ENCODE measurements around the gene CTNNAL1.

The CTNNAL1 gene

DNA sequence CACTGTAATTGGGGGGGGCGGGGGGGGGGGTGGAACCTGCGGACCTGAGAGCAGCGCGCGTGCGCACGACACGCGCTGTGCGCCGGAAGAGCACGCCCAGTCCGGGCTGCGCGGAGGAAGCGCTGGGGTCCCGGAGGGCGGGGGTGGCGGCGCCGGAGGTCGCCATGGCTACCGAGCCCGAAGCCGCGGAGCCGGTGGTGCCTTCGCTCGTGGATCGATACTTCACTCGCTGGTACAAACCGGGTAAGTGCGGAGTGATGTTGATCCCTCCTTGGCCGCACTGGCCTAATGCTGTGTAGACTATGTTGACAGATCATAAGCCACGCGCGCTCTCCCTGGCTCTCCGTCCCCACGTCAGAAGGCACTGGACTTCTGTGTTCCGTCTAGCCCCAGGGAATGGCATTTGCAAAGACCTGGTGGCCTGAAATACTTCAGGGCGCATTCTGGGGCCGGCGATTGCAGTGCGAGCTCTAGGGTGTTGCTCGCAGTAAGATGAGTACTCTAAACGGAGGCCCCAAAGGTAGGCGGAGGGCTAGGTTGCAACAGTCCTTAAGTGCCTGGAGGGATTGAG lies 78.9 kb downstream of the CTNNAL1 start, which contains the start of gene ABITRAM:
TSS of gene ABITRAM (plus strand) at position 78 of the 571 bp plus-strand sequence. CDS start at position 165, 87 bp downstream.
- H3K23ac ChIP-seq (ENCODE audit: low read length): no peak within 1 kb of the TSS
- no peaks in the 10 kb centered on the region for H3K9me3 ChIP-seq (ENCODE audit: insufficient read depth, low read depth, low read length)
- H3K14ac ChIP-seq (ENCODE audit: low read length): peak within 1 kb of the TSS; percentile 64
- H2AK5ac ChIP-seq (ENCODE audit: low read length): no peak within 1 kb of the TSS
- H3K4me2 ChIP-seq (ENCODE audit: low read length): peak within 1 kb of the TSS; percentile 84
- peak within 1 kb of the TSS; percentile 70 for H4K91ac ChIP-seq (ENCODE audit: low read depth, low read length)
- H3K27me3 ChIP-seq (ENCODE audit: insufficient read depth, low read length): no peaks in the 10 kb centered on the region
- peaks cover 0 to 7% of the 10 kb centered on the region in 2 experiments for H3K4me1 ChIP-seq (ENCODE audit: control insufficient read depth in 1 of 2, insufficient read depth in 2 of 2, low read length in 2 of 2)
- peak within 1 kb of the TSS; percentile 17 for H3K4ac ChIP-seq (ENCODE audit: low read depth, low read length)
- peak within 1 kb of the TSS; percentile 73 for H2BK5ac ChIP-seq (ENCODE audit: low read depth, low read length, poor library complexity)
- no peak within 1 kb of the TSS for H2BK12ac ChIP-seq (ENCODE audit: low read length)
- peak; percentile 56 to 76 for DNase-seq
- H2BK120ac ChIP-seq (ENCODE audit: insufficient read depth, low read length, poor library complexity): peak within 1 kb of the TSS; percentile 34
- H3K36me3 ChIP-seq (ENCODE audit: control insufficient read depth in 1 of 2, insufficient read depth in 2 of 2, low read length in 2 of 2): peaks cover 2% of the 10 kb centered on the region in 2 experiments
- peak within 1 kb of the TSS; percentile 84 for H3K9ac ChIP-seq (ENCODE audit: low read length)
- WGBS (ENCODE audit: extremely low coverage, insufficient coverage, insufficient read length): no CpG with 5 or more reads among the region's 47 CpGs
- peak within 1 kb of the TSS; percentile 90 for H3K4me3 ChIP-seq (ENCODE audit: low read depth, low read length)
- peaks cover 2% of the 10 kb centered on the region for H3K79me2 ChIP-seq (ENCODE audit: control insufficient read depth, insufficient read depth, low read length, poor library complexity)
- H3K79me1 ChIP-seq (ENCODE audit: low read length): peaks cover 6% of the 10 kb centered on the region
- H3K18ac ChIP-seq (ENCODE audit: low read length): peak within 1 kb of the TSS; percentile 13
- peak within 1 kb of the TSS; percentile 80 for H4K8ac ChIP-seq (ENCODE audit: low read depth, low read length)
- peak within 1 kb of the TSS; percentile 53 for H3K27ac ChIP-seq (ENCODE audit: low read depth, low read length)
- H4K12ac ChIP-seq (ENCODE audit: low read depth, low read length): peak within 1 kb of the TSS; percentile 76
- H2AFZ ChIP-seq (ENCODE audit: insufficient read depth, low read length, poor library complexity): peak within 1 kb of the TSS; percentile 71

DNA sequence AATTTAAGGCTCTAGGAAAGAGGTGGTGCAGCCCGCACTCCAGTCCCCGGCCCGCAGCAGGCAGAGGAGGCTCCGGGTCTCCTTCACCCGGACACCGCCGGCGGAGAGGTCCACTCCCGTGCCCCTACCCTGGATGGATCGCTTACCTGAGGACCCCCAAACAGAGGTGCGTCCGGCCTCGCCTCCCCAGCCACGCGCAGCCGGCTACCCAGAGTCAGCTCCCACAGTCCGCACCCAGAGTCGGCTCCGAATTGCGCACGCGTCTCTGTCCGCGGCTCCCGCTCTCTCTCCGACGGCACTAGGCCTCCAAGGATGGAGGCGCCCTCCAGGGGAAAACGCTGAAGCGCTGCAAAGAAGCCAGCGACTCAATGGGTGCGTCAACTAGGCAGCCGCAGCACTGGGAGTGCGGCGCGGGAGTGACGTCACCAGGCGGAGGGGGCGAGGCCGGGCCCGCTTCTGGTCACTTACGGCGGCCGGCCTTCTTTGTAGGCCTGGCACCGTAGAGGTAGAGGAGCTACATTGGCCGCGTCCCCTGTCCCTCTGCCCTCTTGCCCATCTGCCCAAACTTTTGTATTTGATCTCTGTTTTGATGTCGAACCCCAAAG lies 79.5 kb downstream of the CTNNAL1 start, which contains the start of gene ELP1:
TSS of gene ELP1 (minus strand) at position 407 of the 605 bp plus-strand sequence. CDS start 2,978 bp downstream, outside the sequence.
- Histone ChIP-seq H3K14ac (ENCODE audit: low read length) (peak within 1 kb of the TSS; percentile 64), H3K79me1 (ENCODE audit: low read length) (peaks cover 6% of the 10 kb centered on the region), H3K27me3 (ENCODE audit: insufficient read depth, low read length) (no peaks in the 10 kb centered on the region), H3K36me3 (ENCODE audit: control insufficient read depth in 1 of 2, insufficient read depth in 2 of 2, low read length in 2 of 2) (peaks cover 2% of the 10 kb centered on the region in 2 experiments), H4K91ac (ENCODE audit: low read depth, low read length) (peak within 1 kb of the TSS; percentile 70), H3K79me2 (ENCODE audit: control insufficient read depth, insufficient read depth, low read length, poor library complexity) (peaks cover 2% of the 10 kb centered on the region), H3K9ac (ENCODE audit: low read length) (peak within 1 kb of the TSS; percentile 84), H4K8ac (ENCODE audit: low read depth, low read length) (peak within 1 kb of the TSS; percentile 80), H3K4me2 (ENCODE audit: low read length) (peak within 1 kb of the TSS; percentile 84), H3K23ac (ENCODE audit: low read length) (no peak within 1 kb of the TSS), H3K4ac (ENCODE audit: low read depth, low read length) (peak within 1 kb of the TSS; percentile 17), H2BK12ac (ENCODE audit: low read length) (no peak within 1 kb of the TSS), H3K27ac (ENCODE audit: low read depth, low read length) (peak within 1 kb of the TSS; percentile 53), H3K4me1 (ENCODE audit: control insufficient read depth in 1 of 2, insufficient read depth in 2 of 2, low read length in 2 of 2) (peaks cover 0 to 7% of the 10 kb centered on the region in 2 experiments), H3K18ac (ENCODE audit: low read length) (peak within 1 kb of the TSS; percentile 13), H2AK5ac (ENCODE audit: low read length) (no peak within 1 kb of the TSS), H2BK5ac (ENCODE audit: low read depth, low read length, poor library complexity) (peak within 1 kb of the TSS; percentile 73), H3K9me3 (ENCODE audit: insufficient read depth, low read depth, low read length) (no peaks in the 10 kb centered on the region), H2BK120ac (ENCODE audit: insufficient read depth, low read length, poor library complexity) (peak within 1 kb of the TSS; percentile 34), H4K12ac (ENCODE audit: low read depth, low read length) (peak within 1 kb of the TSS; percentile 76), H3K4me3 (ENCODE audit: low read depth, low read length) (peak within 1 kb of the TSS; percentile 90), H2AFZ (ENCODE audit: insufficient read depth, low read length, poor library complexity) (peak within 1 kb of the TSS; percentile 71)
- no CpG with 5 or more reads among the region's 48 CpGs for WGBS (ENCODE audit: extremely low coverage, insufficient coverage, insufficient read length)
- DNase-seq: peak; percentile 88 to 94

DNA sequence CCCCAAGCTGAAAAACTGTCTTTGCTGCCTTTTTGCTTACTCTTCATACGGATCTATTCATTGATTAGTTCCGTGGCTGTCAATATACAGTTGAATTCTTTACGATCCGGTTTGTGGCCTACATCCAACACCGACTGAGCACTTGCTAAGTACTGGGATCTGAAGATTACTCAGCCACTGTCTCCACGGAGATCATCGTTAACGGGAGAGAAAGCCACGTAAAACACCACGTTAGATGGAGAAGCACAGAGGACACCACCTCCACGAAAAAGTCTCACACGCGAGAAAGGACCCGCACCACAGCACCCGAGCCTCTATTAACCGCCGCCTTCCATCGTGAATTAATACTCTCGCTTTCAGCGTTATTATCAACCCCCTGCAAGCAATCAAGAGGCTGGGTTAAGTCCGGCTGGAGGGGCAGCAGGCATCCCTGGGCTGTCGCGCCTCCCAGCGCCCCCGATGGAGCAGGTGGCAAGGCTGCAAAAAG lies 80.0 kb downstream of the CTNNAL1 start:
- H4K12ac ChIP-seq (ENCODE audit: low read depth, low read length): peak overlapping the region; percentile 76
- H3K9ac ChIP-seq (ENCODE audit: low read length): peak overlapping the region; percentile 84
- no peaks in the 10 kb centered on the region for H3K27me3 ChIP-seq (ENCODE audit: insufficient read depth, low read length)
- H3K14ac ChIP-seq (ENCODE audit: low read length): peak overlapping the region; percentile 64
- H3K18ac ChIP-seq (ENCODE audit: low read length): peak overlapping the region; percentile 5
- H4K91ac ChIP-seq (ENCODE audit: low read depth, low read length): peak overlapping the region; percentile 46
- peaks cover 0 to 7% of the 10 kb centered on the region in 2 experiments for H3K4me1 ChIP-seq (ENCODE audit: control insufficient read depth in 1 of 2, insufficient read depth in 2 of 2, low read length in 2 of 2)
- H3K4me3 ChIP-seq (ENCODE audit: low read depth, low read length): peak overlapping the region; percentile 88
- WGBS (ENCODE audit: extremely low coverage, insufficient coverage, insufficient read length): no CpG with 5 or more reads among the region's 25 CpGs
- H2BK5ac ChIP-seq (ENCODE audit: low read depth, low read length, poor library complexity): no peak overlapping the region
- H3K4ac ChIP-seq (ENCODE audit: low read depth, low read length): no peak overlapping the region
- H3K23ac ChIP-seq (ENCODE audit: low read length): no peak overlapping the region
- H2AFZ ChIP-seq (ENCODE audit: insufficient read depth, low read length, poor library complexity): peak overlapping the region; percentile 71
- peak in 1 of 2 donors; percentile 1 for DNase-seq
- H2BK120ac ChIP-seq (ENCODE audit: insufficient read depth, low read length, poor library complexity): peak overlapping the region; percentile 34
- H3K79me1 ChIP-seq (ENCODE audit: low read length): peaks cover 6% of the 10 kb centered on the region
- H2AK5ac ChIP-seq (ENCODE audit: low read length): no peak overlapping the region
- H3K4me2 ChIP-seq (ENCODE audit: low read length): peak overlapping the region; percentile 84
- no peaks in the 10 kb centered on the region for H3K9me3 ChIP-seq (ENCODE audit: insufficient read depth, low read depth, low read length)
- peaks cover 2% of the 10 kb centered on the region for H3K79me2 ChIP-seq (ENCODE audit: control insufficient read depth, insufficient read depth, low read length, poor library complexity)
- no peak overlapping the region for H2BK12ac ChIP-seq (ENCODE audit: low read length)
- peaks cover 2 to 4% of the 10 kb centered on the region in 2 experiments for H3K36me3 ChIP-seq (ENCODE audit: control insufficient read depth in 1 of 2, insufficient read depth in 2 of 2, low read length in 2 of 2)
- H4K8ac ChIP-seq (ENCODE audit: low read depth, low read length): peak overlapping the region; percentile 80
- peak overlapping the region; percentile 53 for H3K27ac ChIP-seq (ENCODE audit: low read depth, low read length)

DNA sequence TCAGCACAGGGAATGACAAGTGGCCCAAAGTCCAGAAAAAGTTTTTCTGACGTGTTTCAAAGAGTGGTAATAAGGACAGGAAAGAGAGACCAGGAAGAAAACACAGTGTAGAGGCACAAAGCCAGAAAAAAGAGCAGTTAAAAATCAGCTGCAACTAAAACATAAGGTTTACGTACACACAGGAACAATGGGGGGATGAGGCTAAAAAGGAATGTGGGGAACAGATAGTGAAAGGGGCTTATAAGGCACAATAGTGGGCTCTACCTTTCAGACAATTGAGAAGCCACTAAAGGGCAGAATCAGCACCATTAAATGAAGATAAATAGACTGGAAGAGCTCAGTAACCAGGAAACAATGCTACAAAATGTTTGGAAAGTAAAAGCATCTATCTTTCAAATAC lies 84.9 kb downstream of the CTNNAL1 start:
- Histone ChIP-seq H3K23ac (ENCODE audit: low read length) (no peak overlapping the region), H2AK5ac (ENCODE audit: low read length) (no peak overlapping the region), H3K18ac (ENCODE audit: low read length) (no peak overlapping the region), H2BK120ac (ENCODE audit: insufficient read depth, low read length, poor library complexity) (no peak overlapping the region), H4K91ac (ENCODE audit: low read depth, low read length) (no peak overlapping the region), H3K27me3 (ENCODE audit: insufficient read depth, low read length) (no peaks in the 10 kb centered on the region), H3K9me3 (ENCODE audit: insufficient read depth, low read depth, low read length) (no peaks in the 10 kb centered on the region), H3K79me2 (ENCODE audit: control insufficient read depth, insufficient read depth, low read length, poor library complexity) (no peaks in the 10 kb centered on the region), H2BK12ac (ENCODE audit: low read length) (no peak overlapping the region), H3K79me1 (ENCODE audit: low read length) (no peaks in the 10 kb centered on the region), H2BK5ac (ENCODE audit: low read depth, low read length, poor library complexity) (no peak overlapping the region), H3K4ac (ENCODE audit: low read depth, low read length) (no peak overlapping the region), H3K14ac (ENCODE audit: low read length) (no peak overlapping the region), H4K12ac (ENCODE audit: low read depth, low read length) (no peak overlapping the region), H3K4me2 (ENCODE audit: low read length) (no peak overlapping the region), H3K27ac (ENCODE audit: low read depth, low read length) (no peak overlapping the region), H3K4me1 (ENCODE audit: control insufficient read depth in 1 of 2, insufficient read depth in 2 of 2, low read length in 2 of 2) (peaks cover 0 to 7% of the 10 kb centered on the region in 2 experiments), H3K9ac (ENCODE audit: low read length) (no peak overlapping the region), H2AFZ (ENCODE audit: insufficient read depth, low read length, poor library complexity) (no peak overlapping the region), H3K4me3 (ENCODE audit: low read depth, low read length) (no peak overlapping the region), H4K8ac (ENCODE audit: low read depth, low read length) (no peak overlapping the region), H3K36me3 (ENCODE audit: control insufficient read depth in 1 of 2, insufficient read depth in 2 of 2, low read length in 2 of 2) (peaks cover 2 to 25% of the 10 kb centered on the region in 2 experiments)
- DNase-seq: no peak
- WGBS (ENCODE audit: extremely low coverage, insufficient coverage, insufficient read length): no CpG with 5 or more reads among the region's 2 CpGs
